Smooth muscle cell (in vitro differentiated cells): ENCODE measurements around the gene DOCK7. TPM values are rescaled to one million over a fixed set of nuclear protein-coding genes. Genes with fewer than 3 reads are reported as not detected.

ENCODE experiments used
- DNase-seq: peaks from one replicate; lab custom pipeline; 2025; ENCODE audit not compliant: unreplicated experiment; lab: John Stamatoyannopoulos, UW
- H2AFZ ChIP-seq: fragments of 200-600 bp; sonication (generic); 2 replicates; pipeline ENCODE4 v1.6.0; 2016; ENCODE audit warnings: antibody characterized with exemption, low read depth, mild to moderate bottlenecking
- H3F3A ChIP-seq: fragments of 200-600 bp; sonication (generic); 2 replicates; pipeline ENCODE4 v1.6.0; 2017; ENCODE audit warnings: antibody characterized with exemption, low read depth
- H3K27ac ChIP-seq: fragments of 200-600 bp; sonication (generic); 2 replicates; pipeline ENCODE4 v1.5.1; 2016; ENCODE audit warnings: low read depth, mild to moderate bottlenecking
- H3K27me3 ChIP-seq: fragments of 200-600 bp; sonication (generic); 2 replicates; pipeline ENCODE4 v1.6.1; 2016; ENCODE audit warnings: low read depth, mild to moderate bottlenecking
- H3K36me3 ChIP-seq: fragments of 200-600 bp; sonication (generic); 2 replicates; pipeline ENCODE4 v1.5.1; 2016; ENCODE audit warnings: low read depth
- H3K4me1 ChIP-seq: fragments of 200-600 bp; sonication (generic); 2 replicates; pipeline ENCODE4 v1.5.1; 2016; ENCODE audit warnings: low read depth
- H3K4me2 ChIP-seq: fragments of 200-600 bp; sonication (generic); 2 replicates; pipeline ENCODE4 v1.6.0; 2016; ENCODE audit warnings: mild to moderate bottlenecking
- H3K4me3 ChIP-seq: fragments of 200-600 bp; sonication (generic); 2 replicates; pipeline ENCODE4 v1.5.1; 2016; ENCODE audit warnings: mild to moderate bottlenecking
- H3K79me2 ChIP-seq: fragments of 200-600 bp; sonication (generic); 2 replicates; pipeline ENCODE4 v1.6.0; 2016; ENCODE audit warnings: low read depth, mild to moderate bottlenecking
- H3K9ac ChIP-seq: fragments of 200-600 bp; sonication (generic); 2 replicates; pipeline ENCODE4 v1.6.0; 2016; ENCODE audit warnings: low read depth
- H3K9me3 ChIP-seq: fragments of 200-600 bp; sonication (generic); replicated peaks from 2 replicates; pipeline ENCODE4 v1.5.1; 2016; ENCODE audit warnings: low read depth
- H4K20me1 ChIP-seq: fragments of 200-600 bp; sonication (generic); 2 replicates; pipeline ENCODE4 v1.6.0; 2016; ENCODE audit warnings: low read depth
- CTCF ChIP-seq: fragments of 200-600 bp; sonication (generic); IDR thresholded peaks from 2 replicates; pipeline ENCODE4 v1.5.1; 2017; ENCODE audit warnings: borderline replicate concordance, mild to moderate bottlenecking, antibody characterized with exemption; ENCODE audit not compliant: insufficient read depth, poor library complexity, severe bottlenecking
- WGBS: methylation state at CpG from one replicate; pipeline ENCODE4 v1.1.7; 2016; ENCODE audit warnings: low lambda C conversion rate; 5-methylcytosine and 5-hydroxymethylcytosine counted together
- polyA plus RNA-seq: library from polyadenylated mRNA; unstranded; fragments of >200 nt; fragmentation: Nextera tagmentation; extraction: Ambion mirVana; gene quantifications from 2 replicates; pipeline ENCODE4 v1.2.1, GENCODE V29; 2016
- total RNA-seq: library from RNA; depleted of rRNA; stranded (reverse); fragments of >200 nt; gene quantifications from 2 replicates; pipeline ENCODE4 v1.2.3, GENCODE V29; 2014

Gene DOCK7
- total and polyA plus RNA-seq, 2 experiments from 2014 or later, result 19.6 to 81.3 TPM

- Histone ChIP-seq H3K27ac (peak overlapping the region; percentile 97), H3K9me3 (no peaks in the 10 kb centered on the region), H3K4me2 (peak overlapping the region; percentile 86), H3F3A (no peaks in the 10 kb centered on the region), H3K4me3 (peak overlapping the region; percentile 90), H3K4me1 (peaks cover 19% of the 10 kb centered on the region), H3K9ac (peak overlapping the region; percentile 98), H4K20me1 (peaks cover 22% of the 10 kb centered on the region), H2AFZ (peak overlapping the region; percentile 77), H3K79me2 (peaks cover 32% of the 10 kb centered on the region), H3K27me3 (no peaks in the 10 kb centered on the region), H3K36me3 (no peaks in the 10 kb centered on the region)
- 43% methylated on average over 26 of the region's 31 CpGs for whole genome bisulfite sequencing
- TF ChIP-seq CTCF, result no peak
- no peak for DNase-seq
Measured at GRCh38 chr1:62435231-62436038, 252.8 kb downstream of the DOCK7 start.

- Histone ChIP-seq H3K79me2 (peaks cover 24% of the 10 kb centered on the region), H2AFZ (no peak overlapping the region), H3K27ac (no peak overlapping the region), H3K4me1 (peaks cover 17% of the 10 kb centered on the region), H3K4me3 (no peak overlapping the region), H3F3A (no peaks in the 10 kb centered on the region), H3K36me3 (no peaks in the 10 kb centered on the region), H3K4me2 (no peak overlapping the region), H4K20me1 (peaks cover 18% of the 10 kb centered on the region), H3K27me3 (no peaks in the 10 kb centered on the region), H3K9me3 (no peaks in the 10 kb centered on the region), H3K9ac (no peak overlapping the region)
- WGBS, result 99% methylated on average over 12 of the region's 12 CpGs
- TF ChIP-seq CTCF, result no peak
- DNase-seq, result no peak
Measured at GRCh38 chr1:62434618-62435001, 253.6 kb downstream of the DOCK7 start.

- Histone ChIP-seq H3K36me3 (no peaks in the 10 kb centered on the region), H4K20me1 (peaks cover 13% of the 10 kb centered on the region), H3K9ac (no peak overlapping the region), H3K27me3 (no peaks in the 10 kb centered on the region), H3K4me1 (peaks cover 12% of the 10 kb centered on the region), H3K9me3 (no peaks in the 10 kb centered on the region), H2AFZ (no peak overlapping the region), H3K79me2 (peaks cover 18% of the 10 kb centered on the region), H3K27ac (no peak overlapping the region), H3K4me2 (no peak overlapping the region), H3K4me3 (no peak overlapping the region), H3F3A (no peaks in the 10 kb centered on the region)
- TF ChIP-seq CTCF, result no peak
- WGBS, result 95% methylated on average over 10 of the region's 10 CpGs
- DNase-seq, result no peak
Measured at GRCh38 chr1:62433861-62434617, 254.1 kb downstream of the DOCK7 start.
